ENCODE measurements around the gene RBMS3.
"Not testable (repeated sequence)": the region's sequence is repeated elsewhere in the genome, so short reads cannot be mapped to it uniquely, and the experiment has no call there.

- not testable (repeated sequence) for TF ChIP-seq CTCF (conservative IDR thresholded peaks at IDR 0.05; ENCODE audit: low read length); EZH2phosphoT487 (IDR thresholded peaks at IDR 0.05; ENCODE audit: borderline replicate concordance, low read depth, low read length)
Observed at GRCh38 chr3:29808324-29808723, 527.5 kb downstream of the RBMS3 start.

All from OCI-LY7 (cell line).